ENCODE results near the gene ATP1A2.

ATP1A2 gene

DNA sequence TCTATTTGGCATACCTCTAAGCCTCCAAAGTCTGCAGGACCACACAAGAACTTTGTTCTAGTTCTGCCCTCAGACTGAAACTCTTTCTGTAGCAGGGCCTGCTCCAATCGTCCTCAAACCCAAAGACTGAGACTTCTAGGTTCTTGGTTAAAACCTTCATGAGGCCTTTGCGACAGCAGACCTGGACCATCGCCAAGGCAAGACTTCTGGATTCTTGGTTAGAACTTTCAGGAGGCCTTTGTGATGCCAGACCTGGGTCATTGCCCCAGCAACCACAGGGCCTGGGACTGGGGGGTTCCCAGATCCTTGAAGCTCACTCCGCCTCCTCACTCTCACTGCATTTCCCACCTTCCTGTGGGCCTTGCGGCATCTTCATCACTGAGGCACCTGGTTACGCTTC is 35.7 kb downstream of the ATP1A2 start, which contains the start of gene ATP1A4:
ATP1A4 (plus strand) TSS at position 301 of the 400 bp plus-strand sequence. CDS start 438 bp downstream, outside the sequence.
- DNase-seq, result no peak

DNA sequence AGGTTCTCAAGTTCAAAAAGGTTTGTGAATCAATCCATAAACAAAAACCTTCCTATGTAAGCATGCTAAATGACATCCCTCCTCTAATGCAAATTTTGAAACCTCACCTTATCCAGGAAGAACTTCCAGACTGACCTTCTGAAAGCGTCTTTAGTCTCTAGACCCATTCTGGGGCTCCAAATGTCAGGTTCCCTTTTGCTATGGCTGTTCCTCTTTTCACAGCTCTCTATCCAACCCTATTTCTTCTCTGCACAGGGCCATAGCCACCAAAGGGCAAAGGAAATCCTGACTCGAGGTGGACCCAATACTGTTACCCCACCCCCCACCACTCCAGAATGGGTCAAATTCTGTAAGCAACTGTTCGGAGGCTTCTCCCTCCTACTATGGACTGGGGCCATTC is 39.2 kb downstream of the ATP1A2 start:
- no peak for DNase-seq

DNA sequence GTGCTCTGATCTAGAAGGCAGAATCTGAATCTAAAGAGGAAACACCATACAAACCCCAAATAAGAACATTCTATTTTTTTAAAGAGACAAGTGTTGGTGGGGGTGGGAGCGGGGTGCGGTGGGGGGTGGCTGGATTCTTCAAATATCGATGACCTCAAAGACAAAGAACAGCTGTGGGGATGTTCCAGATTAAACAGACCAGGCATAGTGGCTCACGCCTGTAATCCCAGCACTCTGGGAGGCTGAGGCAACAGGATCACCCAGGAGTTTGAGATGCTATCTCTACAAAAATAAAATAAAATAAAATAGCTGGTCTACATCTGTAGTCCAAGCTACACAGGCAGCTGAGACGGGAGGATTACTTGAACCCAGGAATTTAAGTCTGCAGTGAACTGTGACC is 40.8 kb downstream of the ATP1A2 start:
- DNase-seq, result no peak

DNA sequence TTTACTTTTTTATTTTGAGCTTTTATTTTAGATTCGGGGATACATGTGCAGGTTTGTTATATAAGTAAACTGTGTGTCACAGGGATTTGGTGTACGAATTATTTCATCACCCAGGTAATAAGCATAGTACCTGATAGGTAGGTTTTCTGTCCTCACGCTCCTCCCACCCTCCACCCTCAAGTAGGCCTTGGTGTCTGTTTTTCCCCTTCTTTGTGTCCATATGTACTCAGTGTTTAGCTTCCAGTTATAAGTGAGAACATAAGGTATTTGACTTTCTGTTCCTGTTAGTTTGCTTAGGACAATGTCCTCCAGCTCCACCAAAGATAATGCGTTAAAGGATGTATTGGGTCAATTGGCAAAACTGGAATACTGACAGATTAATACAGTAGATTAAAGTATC is 41.6 kb downstream of the ATP1A2 start:
- DNase-seq, result no peak

DNA sequence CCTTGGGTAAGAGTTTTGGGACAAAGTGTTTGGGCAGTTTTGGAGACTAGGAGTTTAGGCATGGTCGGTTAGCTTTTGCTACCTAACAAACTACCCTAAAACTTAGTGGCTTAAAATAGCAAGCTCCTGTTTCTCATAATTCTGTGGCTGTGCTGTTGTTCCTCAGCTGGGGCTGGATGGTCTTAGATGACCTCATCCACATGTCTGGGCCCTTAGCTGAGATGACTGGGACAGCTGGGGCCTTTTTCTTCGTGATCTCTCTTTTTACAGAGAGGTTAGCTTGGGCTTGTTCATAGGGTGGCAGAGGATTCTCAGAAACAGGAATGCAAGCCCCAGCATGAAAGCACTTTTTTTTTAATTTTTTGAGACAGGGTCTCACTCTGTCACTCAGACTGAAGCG is 42.5 kb downstream of the ATP1A2 start:
- DNase-seq, result no peak

DNA sequence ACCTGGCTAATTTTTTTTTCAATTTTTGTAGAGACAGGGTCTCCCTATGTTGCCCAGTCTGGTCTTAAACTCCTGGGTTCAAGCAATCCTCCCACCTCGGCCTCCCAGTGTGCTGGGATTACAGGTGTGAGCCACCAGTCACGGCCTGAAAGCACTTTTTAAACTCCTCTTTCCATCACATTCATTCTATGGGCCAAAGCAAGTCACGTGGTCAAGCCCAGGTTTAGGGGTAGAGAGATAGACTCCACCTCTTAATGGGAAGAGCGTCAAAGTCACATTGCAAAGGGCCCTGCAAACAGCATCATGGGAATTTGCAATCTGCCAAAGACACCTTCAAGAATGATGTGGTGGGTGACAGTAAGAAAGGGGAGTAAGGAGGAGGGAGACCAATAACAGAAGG is 43.0 kb downstream of the ATP1A2 start:
- no peak for DNase-seq

DNA sequence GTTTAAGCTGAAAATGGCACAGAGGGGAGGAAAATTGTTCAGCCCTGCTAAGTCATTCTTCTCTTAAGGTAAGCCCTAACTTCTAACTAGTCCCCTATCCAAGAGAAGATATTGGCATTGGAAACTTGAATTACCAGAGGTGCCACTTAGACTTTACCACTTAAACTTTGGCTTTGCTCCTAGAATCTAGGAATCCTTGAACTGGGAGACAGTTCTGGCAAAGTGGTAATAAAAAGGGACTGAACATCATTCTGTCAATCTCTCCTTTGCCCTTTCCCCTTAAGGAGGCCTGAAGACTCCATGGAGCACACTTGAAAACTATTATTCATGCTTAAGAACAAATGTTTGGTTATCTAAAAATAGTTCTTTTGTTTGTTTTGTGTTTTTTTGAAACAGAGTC is 44.3 kb downstream of the ATP1A2 start:
- DNase-seq, result no peak

DNA sequence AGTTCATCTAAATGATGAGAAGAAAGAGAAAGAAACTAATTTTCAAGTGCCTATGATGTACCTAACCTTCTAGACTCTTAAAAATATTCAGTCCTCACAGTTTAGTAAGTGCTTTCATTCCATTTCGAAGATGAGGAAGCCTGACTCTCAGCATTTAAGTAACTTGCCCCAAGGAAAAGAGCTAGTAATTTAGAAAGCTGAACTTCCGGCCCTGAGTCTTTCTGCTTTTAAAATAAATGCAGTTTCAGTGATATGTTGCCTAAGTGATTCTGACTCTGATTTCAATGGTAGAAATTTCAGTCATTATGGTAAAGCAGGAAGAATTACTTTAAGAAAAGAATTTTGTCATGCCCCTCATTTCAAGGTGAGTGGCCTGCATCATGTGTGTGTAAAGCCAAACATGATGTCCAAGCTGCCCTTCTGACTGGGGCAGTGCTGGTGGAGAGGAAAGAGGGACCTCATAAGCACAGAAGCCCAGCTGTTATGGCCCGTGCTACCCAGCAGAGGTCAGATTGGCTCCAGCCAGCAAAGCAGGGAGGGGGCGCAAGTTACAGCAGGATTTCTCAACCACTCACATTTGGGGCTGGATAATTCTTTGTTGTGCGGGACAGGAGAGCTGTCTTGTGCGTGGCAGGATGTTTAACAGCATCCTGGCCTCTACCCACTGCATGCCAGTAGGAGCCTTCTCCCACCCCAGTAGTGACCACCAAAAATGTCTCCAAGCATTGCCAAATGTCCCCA is 46.6 kb downstream of the ATP1A2 start:
- no peak for DNase-seq

DNA sequence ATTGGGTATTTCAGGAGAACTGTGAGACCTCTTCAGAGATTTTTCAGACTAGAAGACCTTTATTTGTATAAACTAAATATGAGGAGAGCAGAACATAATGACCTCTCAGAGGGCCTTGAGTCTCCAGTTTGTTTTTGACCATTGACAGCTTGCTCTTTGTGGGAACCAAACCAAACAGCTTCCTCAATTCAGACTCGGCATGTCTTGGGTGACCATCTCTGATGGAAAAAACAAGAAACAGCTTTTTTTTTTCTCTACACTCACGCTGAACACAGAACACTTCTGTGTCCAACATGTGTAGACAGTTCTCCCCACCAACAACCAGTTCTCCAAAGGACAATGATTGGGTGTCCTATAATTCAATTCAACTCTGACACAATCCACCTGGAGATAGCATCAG is 47.4 kb downstream of the ATP1A2 start:
- DNase-seq, result no peak

DNA sequence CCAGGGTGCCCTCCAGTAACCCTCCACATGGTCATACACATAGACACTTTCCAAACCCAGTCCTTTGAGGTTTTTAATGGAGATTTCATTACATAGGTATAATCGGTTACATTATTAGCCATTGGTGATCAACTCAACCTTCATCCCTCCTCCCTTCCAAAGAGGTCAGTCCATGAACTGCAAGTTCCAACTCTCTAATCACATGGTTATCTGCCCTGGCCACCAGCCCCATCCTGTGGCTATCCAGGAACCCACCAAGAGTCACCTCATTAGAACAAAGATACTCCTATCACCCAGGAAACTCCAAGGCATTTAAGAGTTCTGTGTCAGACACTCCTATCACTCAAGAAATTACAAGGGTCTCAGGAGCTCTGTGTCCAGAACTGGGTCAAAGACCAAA is 48.1 kb downstream of the ATP1A2 start:
- DNase-seq, result no peak

DNA sequence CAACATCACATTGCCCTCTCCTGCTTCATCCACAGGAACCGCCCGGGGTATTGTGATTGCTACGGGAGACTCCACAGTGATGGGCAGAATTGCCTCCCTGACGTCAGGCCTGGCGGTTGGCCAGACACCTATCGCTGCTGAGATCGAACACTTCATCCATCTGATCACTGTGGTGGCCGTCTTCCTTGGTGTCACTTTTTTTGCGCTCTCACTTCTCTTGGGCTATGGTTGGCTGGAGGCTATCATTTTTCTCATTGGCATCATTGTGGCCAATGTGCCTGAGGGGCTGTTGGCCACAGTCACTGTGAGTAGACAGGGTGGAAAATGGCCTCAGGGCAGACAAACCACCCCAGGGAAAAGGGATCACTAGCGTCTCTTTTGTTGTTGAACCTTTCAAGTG is 48.6 kb downstream of the ATP1A2 start:
- no peak for DNase-seq

DNA sequence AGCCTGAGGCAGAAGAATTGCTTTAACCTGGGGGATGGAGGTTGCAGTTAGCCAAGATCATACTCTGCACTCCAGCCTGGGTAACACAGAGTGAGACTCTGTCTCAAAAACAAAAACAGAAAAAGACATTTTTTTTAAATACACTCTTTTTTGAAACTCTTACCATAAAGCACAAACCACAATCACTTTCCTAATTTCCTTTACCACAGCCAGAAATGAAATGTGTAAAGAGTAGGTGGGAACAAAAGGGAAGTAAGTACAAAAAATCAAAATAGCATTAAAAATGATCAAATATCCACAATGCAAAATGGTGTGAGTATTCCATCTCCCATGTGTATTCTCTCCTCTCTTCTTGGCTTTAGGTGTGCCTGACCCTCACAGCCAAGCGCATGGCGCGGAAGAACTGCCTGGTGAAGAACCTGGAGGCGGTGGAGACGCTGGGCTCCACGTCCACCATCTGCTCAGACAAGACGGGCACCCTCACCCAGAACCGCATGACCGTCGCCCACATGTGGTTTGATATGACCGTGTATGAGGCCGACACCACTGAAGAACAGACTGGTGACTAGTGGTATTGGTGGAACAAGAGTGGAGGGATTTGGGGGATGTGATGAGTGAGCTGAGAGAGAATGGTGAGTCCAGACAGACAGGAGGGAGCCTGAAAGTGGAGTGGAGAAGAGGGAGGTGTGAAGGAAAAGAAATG is 50.8 kb downstream of the ATP1A2 start:
- DNase-seq, result no peak

DNA sequence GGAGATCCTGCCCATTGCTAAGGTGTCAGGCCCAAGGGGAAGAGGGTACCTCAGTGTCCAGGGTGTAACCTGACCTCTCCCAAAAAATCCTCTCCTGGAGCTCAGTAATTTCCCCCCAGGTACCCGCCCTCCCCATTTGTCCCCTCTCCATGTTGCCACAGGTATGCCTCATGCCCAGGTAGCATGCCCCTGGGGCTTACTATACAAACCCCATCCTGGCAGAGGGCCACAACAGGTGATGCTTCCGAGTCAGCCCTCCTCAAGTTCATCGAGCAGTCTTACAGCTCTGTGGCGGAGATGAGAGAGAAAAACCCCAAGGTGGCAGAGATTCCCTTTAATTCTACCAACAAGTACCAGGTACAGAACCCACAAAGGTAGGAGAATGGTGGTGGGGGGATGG is 51.5 kb downstream of the ATP1A2 start:
- DNase-seq, result no peak

DNA sequence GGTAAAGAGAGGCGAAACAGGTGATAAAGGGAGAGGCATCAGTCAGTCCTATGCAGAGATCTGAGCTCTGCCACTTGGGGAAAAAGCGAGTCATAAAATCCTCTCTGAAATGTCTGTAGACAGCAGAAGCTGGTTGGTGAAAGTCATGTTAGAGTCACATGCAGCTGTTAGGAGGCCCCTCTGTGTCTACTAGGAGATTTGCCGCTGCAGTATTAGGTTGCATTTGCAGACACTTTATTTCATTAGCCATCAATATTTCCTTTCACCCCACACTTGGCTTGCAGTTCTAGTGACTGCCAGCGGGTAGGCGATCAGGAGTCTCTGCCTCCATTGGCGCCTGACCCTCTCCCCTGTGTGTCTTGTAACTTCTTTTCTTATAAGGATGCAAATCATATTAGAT is 52.0 kb downstream of the ATP1A2 start:
- no peak for DNase-seq

DNA sequence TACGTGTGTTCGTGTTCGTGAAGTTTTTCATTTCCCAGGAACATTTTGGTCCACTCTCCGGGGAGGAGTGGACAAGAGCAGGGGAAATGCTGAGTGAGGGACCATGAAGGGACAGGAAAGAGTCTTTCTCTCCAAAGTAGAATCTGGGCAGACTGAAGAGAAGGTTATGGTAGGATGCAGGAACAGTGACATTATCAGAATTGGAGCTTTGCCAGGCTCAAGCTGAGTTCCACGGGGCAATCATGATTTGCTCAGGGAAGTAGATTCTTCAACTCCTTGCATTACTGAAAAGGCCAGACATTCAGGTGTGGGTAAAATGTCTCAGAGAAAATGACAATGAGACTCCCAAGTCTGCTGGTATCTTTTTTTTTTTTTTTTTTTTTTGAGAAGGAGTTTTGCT is 52.5 kb downstream of the ATP1A2 start:
- DNase-seq, result no peak

DNA sequence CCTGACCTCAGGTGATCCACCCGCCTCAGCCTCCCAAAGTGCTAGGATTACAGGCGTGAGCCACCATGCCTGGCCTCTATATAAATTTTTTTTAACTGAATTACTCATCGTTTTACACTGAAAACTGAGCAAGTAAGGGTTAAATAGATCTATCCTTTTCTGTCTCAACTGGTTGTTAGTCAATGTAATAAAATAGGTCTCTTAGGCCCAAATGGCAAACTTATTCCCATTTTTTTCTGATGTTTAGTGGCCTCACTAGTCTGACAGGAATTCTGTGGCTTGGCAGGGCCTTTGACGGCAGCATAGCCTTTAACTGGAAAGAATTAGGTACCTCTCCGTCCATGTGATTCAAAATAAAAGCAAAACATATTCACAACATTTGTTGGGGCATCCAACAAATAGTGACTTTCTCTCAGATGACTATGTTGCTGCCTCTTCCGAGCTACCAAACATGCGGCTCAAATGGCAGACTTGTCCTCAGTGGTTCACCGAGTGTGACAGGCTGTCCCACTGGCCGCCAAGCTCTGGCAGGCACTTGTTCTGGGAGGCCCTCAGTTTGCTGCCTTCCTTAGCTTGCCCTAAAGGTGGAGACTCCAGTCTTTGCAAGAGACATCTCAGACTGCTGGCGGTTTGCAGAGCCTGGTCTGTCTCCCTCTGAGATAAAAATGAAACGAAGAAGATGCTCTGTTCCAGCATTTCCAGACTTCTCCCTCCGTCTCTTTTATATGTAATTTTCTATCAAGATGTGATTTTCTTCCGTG is 53.2 kb downstream of the ATP1A2 start:
- DNase-seq, result no peak

DNA sequence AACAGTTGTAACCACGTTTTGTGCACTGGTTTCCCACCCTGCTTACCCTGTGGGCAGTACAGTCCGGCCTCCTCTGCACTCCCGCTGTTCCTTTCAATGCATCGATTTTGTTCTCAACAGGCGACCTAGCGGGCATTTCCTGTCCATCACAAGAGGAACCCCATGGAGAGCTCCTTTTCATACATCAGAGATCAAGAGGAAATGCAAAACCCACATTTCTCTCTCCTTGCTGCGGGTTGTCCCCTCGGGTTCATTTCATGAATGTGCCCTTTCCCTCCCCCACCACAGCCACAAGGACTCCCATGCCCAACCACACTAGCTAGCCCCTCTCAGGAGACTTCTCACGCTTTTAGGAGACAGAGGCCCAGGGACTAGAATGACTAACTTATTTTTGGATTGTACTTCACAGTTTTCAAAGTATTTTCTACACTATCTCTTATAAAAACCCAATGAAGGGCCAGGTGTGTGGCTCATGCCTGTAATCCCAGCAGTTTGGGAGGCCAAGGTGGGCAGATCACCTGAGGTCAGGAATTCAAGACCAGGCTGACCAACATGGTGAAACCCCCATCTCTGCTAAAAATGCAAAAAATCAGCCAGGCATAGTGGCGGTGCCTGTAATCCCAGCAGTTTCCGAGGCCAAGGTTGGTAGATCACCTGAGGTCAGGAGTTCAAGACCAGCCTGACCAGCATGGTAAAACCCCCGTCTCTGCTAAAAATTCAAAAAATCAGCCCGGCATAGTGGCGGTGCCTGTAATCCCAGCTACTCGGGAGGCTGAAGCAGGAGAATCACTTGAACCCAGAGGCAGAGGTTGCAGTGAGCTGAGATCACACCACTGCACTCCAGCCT is 54.2 kb downstream of the ATP1A2 start:
- no peak for DNase-seq

DNA sequence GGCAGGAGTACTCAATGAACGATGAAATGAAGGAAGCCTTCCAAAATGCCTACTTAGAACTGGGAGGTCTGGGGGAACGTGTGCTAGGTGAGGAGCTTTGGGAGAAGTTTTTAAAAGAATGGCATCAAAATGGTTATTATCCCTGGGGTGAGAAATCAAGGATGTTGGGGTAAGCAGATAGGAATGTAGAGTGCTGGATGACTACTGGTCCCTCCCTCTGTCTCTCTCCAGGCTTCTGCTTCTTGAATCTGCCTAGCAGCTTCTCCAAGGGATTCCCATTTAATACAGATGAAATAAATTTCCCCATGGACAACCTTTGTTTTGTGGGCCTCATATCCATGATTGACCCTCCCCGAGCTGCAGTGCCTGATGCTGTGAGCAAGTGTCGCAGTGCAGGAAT is 55.8 kb downstream of the ATP1A2 start:
- DNase-seq, result no peak

DNA sequence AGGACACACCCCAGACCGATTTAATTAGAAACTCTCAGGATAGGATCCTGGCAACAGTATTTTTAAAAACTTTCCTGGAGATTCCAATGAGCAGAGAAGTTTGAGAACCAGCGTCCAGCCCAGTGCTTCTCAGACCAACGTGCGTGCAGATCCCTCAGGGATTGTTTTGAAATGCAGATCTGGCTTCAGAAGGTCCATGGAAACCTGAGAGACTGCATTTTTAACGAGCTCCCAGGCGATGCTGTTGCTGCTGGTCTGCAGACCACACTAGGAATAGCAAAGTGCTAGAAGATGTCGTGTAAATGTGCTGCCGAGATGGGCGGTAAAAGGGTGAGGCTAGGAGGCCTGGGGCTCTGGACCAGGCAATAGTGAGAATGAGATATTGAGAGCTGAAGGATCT is 56.4 kb downstream of the ATP1A2 start:
- no peak for DNase-seq

DNA sequence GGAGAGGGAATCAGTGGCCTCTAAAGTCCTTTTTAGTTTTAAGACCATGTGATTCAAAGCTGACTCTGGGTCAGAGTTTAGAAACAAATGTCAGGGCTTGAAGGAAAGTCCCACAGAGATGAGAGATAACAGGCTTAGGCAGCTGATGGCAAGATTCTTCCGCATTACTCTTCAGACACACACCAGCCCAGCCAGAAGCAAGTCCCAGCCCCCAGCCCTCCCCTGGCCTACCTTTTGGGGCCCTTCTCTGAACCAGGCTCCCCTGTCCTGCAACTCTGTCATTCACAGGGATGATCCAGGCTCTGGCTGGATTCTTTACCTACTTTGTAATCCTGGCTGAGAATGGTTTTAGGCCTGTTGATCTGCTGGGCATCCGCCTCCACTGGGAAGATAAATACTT is 61.7 kb downstream of the ATP1A2 start:
- DNase-seq, result no peak

DNA sequence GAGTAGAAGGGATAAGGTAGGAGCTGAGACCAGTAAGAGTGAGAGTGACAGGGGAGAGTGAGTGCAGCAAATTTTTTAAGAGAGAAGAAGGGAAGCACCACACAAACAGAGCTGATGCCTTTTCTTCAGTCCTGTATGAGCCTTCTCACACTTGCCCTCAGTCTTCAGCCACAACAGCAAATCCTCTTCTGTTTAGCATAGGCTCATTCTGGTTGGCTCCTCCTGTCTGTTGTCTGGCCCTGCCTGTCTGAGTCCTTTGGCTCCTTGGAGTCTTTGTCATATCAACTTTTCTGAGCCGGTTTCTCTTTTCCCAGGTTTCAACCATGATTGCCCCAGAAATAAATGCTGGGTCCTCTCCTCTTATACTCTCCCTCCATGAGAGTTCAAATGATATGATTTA is 62.1 kb downstream of the ATP1A2 start:
- DNase-seq, result no peak

DNA sequence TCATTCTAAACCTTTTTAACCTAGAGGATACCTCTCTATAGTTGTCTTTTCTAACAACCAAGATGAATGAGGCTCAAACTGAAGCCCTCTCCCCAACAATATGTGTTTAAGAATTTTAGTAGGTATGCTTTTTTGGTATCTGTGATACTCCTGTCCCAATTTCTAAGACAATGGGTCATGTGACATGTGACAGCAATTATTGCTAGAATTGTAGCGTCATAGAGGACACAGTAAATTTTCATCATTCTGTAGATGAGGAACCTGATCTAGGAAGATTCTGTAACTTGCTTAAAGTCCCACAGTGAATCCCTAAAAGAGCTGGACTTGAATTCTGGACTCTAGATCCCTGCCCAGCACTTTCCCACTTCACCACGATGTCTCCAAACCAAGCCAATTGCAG is 63.2 kb downstream of the ATP1A2 start:
- DNase-seq, result no peak

DNA sequence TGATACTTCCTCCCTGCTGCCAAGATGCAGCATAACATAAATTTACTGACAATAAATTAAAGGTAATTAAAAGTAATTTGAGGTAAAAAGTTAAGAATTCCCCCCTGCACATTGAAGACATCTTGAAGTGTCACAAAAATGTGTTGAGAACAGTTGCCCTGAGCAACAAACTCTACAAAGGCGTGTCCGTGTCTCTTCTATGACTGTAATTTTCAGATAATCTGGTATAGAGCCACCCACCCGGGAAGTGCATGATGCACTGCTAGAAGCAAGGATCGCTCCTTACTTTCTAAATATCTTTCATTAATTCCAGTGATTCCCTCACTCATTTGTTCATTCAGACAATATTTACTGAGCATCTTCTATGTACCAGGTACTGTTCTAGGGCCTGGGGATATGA is 63.8 kb downstream of the ATP1A2 start:
- no peak for DNase-seq

Measured in SW 1271 (cell line).